Fibroblast of skin of scalp (primary cell): ENCODE data around the gene POC1A.

Experiments
- DNase-seq: peaks from one replicate; pipeline ENCODE4 v3.0.0-alpha.2; 2013

The POC1A gene

GRCh38 chr3:52150357-52150756 lies 3.9 kb downstream of the POC1A start:
- DNase-seq, result no peak

GRCh38 chr3:52149726-52150125 lies 4.5 kb downstream of the POC1A start:
- no peak for DNase-seq

- no peak for DNase-seq
Observed at GRCh38 chr3:52149021-52149420, 5.2 kb downstream of the POC1A start.

- no peak for DNase-seq
Observed at GRCh38 chr3:52147804-52148203, 6.4 kb downstream of the POC1A start.

GRCh38 chr3:52146811-52147210 lies 7.4 kb downstream of the POC1A start:
- no peak for DNase-seq

GRCh38 chr3:52146189-52146588 lies 8.0 kb downstream of the POC1A start:
- DNase-seq, result no peak

GRCh38 chr3:52145736-52146110 lies 8.5 kb downstream of the POC1A start:
- DNase-seq, result no peak

GRCh38 chr3:52144796-52145735 lies 9.2 kb downstream of the POC1A start:
- no peak for DNase-seq

- peak; percentile 76 for DNase-seq
Observed at GRCh38 chr3:52144034-52144795, 10.0 kb downstream of the POC1A start.

GRCh38 chr3:52143616-52144015 lies 10.6 kb downstream of the POC1A start:
- DNase-seq, result no peak

- no peak for DNase-seq
Observed at GRCh38 chr3:52143156-52143555, 11.1 kb downstream of the POC1A start.

- DNase-seq, result no peak
Observed at GRCh38 chr3:52141751-52142150, 12.5 kb downstream of the POC1A start.

- DNase-seq, result no peak
Observed at GRCh38 chr3:52140769-52141168, 13.5 kb downstream of the POC1A start.

GRCh38 chr3:52140000-52140399 lies 14.2 kb downstream of the POC1A start:
- DNase-seq, result no peak

GRCh38 chr3:52137311-52137710 lies 16.9 kb downstream of the POC1A start:
- DNase-seq, result no peak

- DNase-seq, result no peak
Observed at GRCh38 chr3:52136513-52136912, 17.7 kb downstream of the POC1A start.

- DNase-seq, result no peak
Observed at GRCh38 chr3:52135332-52135731, 18.9 kb downstream of the POC1A start.

GRCh38 chr3:52134761-52135160 lies 19.5 kb downstream of the POC1A start:
- no peak for DNase-seq

- DNase-seq, result no peak
Observed at GRCh38 chr3:52132930-52133329, 21.3 kb downstream of the POC1A start.

GRCh38 chr3:52132041-52132440 lies 22.2 kb downstream of the POC1A start:
- DNase-seq, result no peak

- no peak for DNase-seq
Observed at GRCh38 chr3:52130966-52131622, 23.1 kb downstream of the POC1A start.

GRCh38 chr3:52128118-52128683 lies 26.0 kb downstream of the POC1A start:
- DNase-seq, result peak; percentile 28

- no peak for DNase-seq
Observed at GRCh38 chr3:52126500-52126899, 27.7 kb downstream of the POC1A start.
